Body of pancreas (tissue), 4 donors: ENCODE measurements around the gene SLC6A17. TPM values are rescaled to one million over a fixed set of nuclear protein-coding genes. Genes with fewer than 3 reads are reported as not detected.

ENCODE experiments used
- ATAC-seq: fragments of 150-250 bp; one replicate; pipeline ENCODE4 v1.9.1; 2016
- DNase-seq, 4 donors: peaks; one replicate each; pipeline ENCODE4 v3.0.0-alpha.2; 2019
- H3K27ac ChIP-seq, 4 donors: fragments of 200-600 bp; sonication (generic); 1 replicate in 3 of 4; 2 replicates in 1 of 4; pipeline versions ENCODE4 v1.5.1 to v1.6.1; 2016 to 2019; ENCODE audit warnings: mild to moderate bottlenecking in 1 of 4, mixed read lengths in 1 of 4, moderate library complexity in 1 of 4
- H3K27me3 ChIP-seq, 2 donors: fragments of 200-600 bp; sonication (generic); one replicate each; pipeline ENCODE4 v1.6.0; 2016; ENCODE audit warnings: mild to moderate bottlenecking in 1 of 2
- H3K36me3 ChIP-seq, 2 donors: fragments of 200-600 bp; sonication (generic); replicated peaks in 1 of 2; 2 replicates each; pipeline ENCODE4 v1.5.1; 2016; ENCODE audit warnings: low read depth in 2 of 2; ENCODE audit not compliant: insufficient read depth in 1 of 2
- H3K4me1 ChIP-seq: fragments of 200-600 bp; sonication (generic); one replicate; pipeline ENCODE4 v1.6.0; 2016
- H3K4me3 ChIP-seq, 2 donors: fragments of 200-600 bp; sonication (generic); 1 replicate in 1 of 2; 2 replicates in 1 of 2; pipeline ENCODE4 v1.5.1; 2016 to 2019
- H3K9me3 ChIP-seq, 3 donors: fragments of 200-600 bp; sonication (generic); 1 replicate in 2 of 3; 2 replicates in 1 of 3; pipeline ENCODE4 v1.5.1; 2016
- CTCF ChIP-seq, 7 experiments: fragments of 450-650 bp in 4 of 7; fragments of 200-600 bp in 3 of 7; sonication (generic) in 3 of 7; IDR thresholded peaks; one replicate each; pipeline ENCODE4 v1.5.1; 2016 to 2019; ENCODE audit warnings: antibody characterized with exemption in 7 of 7
- POLR2A ChIP-seq, 3 donors: fragments of 450-650 bp; IDR thresholded peaks; one replicate each; pipeline ENCODE4 v1.6.1; 2016; ENCODE audit warnings: antibody characterized with exemption in 3 of 3, mild to moderate bottlenecking in 2 of 3
- WGBS, 2 donors: methylation state at CpG; one replicate each; pipeline ENCODE4 v1.1.5; 2017; 5-methylcytosine and 5-hydroxymethylcytosine counted together
- intact Hi-C: fragments of 100-400 bp; cut with DNase I; formaldehyde crosslinking; loops from one replicate; pipeline ENCODE4 v1.15.1; 2023
- total RNA-seq, 2 donors: library from RNA; depleted of rRNA; stranded (reverse); fragments of >200 nt; gene quantifications; one replicate each; pipeline ENCODE4 v1.1.0, GENCODE V29; 2016

SLC6A17 gene
- total RNA-seq, 2 donors from 2014 or later: 0.52 to 0.99 TPM

DNA sequence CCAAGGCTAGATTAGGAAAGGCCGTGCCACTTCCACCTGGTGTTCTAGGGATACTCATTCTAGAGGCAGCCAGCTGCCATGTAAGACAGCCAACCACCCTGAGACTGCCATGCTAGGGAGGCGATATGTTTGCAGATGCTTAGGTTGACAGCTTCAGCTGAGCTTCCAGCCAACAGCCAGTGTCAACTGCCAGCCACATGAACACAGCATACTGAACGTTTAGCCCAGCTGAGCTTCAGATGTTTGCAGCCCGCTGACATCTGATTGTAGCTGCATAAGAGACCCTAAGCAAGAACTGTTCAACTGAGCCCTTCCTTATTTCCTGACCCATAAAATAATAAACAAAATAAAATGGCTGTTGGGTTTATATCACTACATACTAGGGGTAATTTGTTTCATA, 54.9 kb downstream of the SLC6A17 start:
- H3K4me3 ChIP-seq: no peak overlapping the region
- intact Hi-C loops: loop anchor here (5.0 kb wide), 2 partner anchors 42 to 107 kb away; no protein-coding TSS in a partner anchor
- no peaks in the 10 kb centered on the region for H3K27me3 ChIP-seq
- H3K27ac ChIP-seq: no peak overlapping the region
- WGBS, 2 donors: 69 to 72% methylated on average over 3 to 4 of the region's 4 CpGs
- TF ChIP-seq CTCF (IDR thresholded peaks at IDR 0.05) (no peak), POLR2A (IDR thresholded peaks at IDR 0.05) (no peak)
- H3K9me3 ChIP-seq: no peaks in the 10 kb centered on the region
- H3K4me1 ChIP-seq: peaks cover 33% of the 10 kb centered on the region
- no peaks in the 10 kb centered on the region for H3K36me3 ChIP-seq
- DNase-seq: no peak
- no peak for ATAC-seq

DNA sequence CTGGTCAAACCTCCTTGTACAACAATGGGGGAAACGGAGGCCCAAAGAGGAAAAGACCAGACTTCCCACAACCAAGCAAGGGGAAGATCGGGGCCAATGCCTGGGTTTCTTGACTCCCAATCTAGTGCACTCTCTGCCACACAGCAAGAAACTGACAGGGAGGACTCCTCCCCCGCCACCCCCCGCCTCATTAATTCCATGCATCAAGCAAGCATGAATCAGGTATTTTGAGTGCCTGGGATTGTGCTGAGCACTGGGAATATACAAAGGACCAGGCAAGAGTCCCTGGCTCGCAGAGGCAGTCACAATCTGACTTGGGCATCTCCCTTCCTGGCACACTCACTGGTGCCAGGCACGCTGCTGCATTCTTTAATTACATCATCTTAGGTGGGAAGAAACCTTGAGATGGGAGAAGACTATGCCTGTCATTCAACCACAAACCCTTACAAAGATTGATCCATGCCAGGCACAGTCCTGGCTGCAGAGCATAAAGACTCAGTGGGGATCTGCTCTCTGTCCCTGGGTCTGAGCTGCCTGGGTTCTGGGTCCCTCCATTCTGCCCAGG, 55.4 kb downstream of the SLC6A17 start:
- DNase-seq: no peak
- TF ChIP-seq CTCF (IDR thresholded peaks at IDR 0.05) (no peak), POLR2A (IDR thresholded peaks at IDR 0.05) (no peak)

DNA sequence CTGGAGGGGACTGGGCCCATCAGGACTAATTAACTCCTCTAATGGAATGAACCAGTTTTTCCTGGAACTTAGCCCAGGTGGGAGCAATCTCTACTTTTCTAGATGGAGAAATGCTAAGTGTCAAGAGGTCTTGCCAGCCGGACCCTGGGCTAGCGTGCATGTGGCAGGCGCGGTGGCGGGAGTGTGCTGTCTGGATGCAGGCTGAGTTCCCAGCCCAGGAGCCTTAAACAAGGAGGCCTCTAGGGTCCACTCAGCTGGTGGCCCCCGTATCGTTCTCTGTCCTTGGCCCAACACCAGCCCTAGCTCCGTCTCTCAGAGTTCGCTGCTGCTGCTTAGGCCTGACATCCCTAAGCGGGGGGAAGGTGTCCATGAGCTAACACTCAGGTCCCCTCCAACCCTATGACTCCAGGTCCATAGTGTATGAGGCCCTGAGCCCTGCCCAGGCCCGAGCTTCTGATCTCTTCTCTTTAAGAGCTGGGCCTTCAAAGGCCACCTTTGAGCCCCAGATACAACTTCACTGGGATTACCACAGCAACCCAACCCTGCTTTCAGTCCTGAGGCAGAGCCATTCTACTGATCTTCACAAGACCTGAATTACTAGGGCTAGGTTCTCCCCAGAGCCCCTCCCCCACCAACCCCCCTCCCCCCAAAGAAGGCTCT, 56.1 kb downstream of the SLC6A17 start:
- H3K9me3 ChIP-seq: no peaks in the 10 kb centered on the region

More for the DNA sequence above, 55.4 kb downstream of the SLC6A17 start:
- H3K27ac ChIP-seq: no peak overlapping the region
- H3K4me3 ChIP-seq: no peak overlapping the region
- intact Hi-C loops: loop anchor here (5.0 kb wide), 2 partner anchors 42 to 107 kb away; no protein-coding TSS in a partner anchor
- WGBS, 2 donors: 76 to 85% methylated on average over 4 to 6 of the region's 6 CpGs
- H3K36me3 ChIP-seq: no peaks in the 10 kb centered on the region
- H3K27me3 ChIP-seq: no peaks in the 10 kb centered on the region
- peaks cover 33% of the 10 kb centered on the region for H3K4me1 ChIP-seq
- no peak for ATAC-seq
- H3K9me3 ChIP-seq: no peaks in the 10 kb centered on the region

GRCh38 chr1:110207831-110208230, 57.5 kb downstream of the SLC6A17 start:
- WGBS, 2 donors: 25 to 50% methylated on average over 2 to 5 of the region's 5 CpGs
- no peak overlapping the region for H3K4me3 ChIP-seq
- no peaks in the 10 kb centered on the region for H3K9me3 ChIP-seq
- intact Hi-C loops: loop anchor here (5.0 kb wide), 2 partner anchors 39 to 104 kb away; no protein-coding TSS in a partner anchor
- no peaks in the 10 kb centered on the region for H3K27me3 ChIP-seq
- peaks cover 49% of the 10 kb centered on the region for H3K4me1 ChIP-seq
- TF ChIP-seq CTCF (IDR thresholded peaks at IDR 0.05) (peak; percentile 76 to 92 (median 88)), POLR2A (IDR thresholded peaks at IDR 0.05) (no peak)
- H3K27ac ChIP-seq: peak overlapping the region in 3 of 4 donors; percentile 88 to 94 (median 89)
- peak; percentile 72 to 82 (median 76) for DNase-seq
- no peaks in the 10 kb centered on the region for H3K36me3 ChIP-seq
- no peak for ATAC-seq

More for the DNA sequence above, 56.1 kb downstream of the SLC6A17 start:
- intact Hi-C loops: loop anchor here (5.0 kb wide), 2 partner anchors 41 to 106 kb away; no protein-coding TSS in a partner anchor
- DNase-seq (no peak), ATAC-seq (no peak)
- TF ChIP-seq POLR2A (IDR thresholded peaks at IDR 0.05) (no peak), CTCF (IDR thresholded peaks at IDR 0.05) (no peak)
- 89 to 91% methylated on average over 9 to 11 of the region's 11 CpGs for WGBS, 2 donors
- no peaks in the 10 kb centered on the region for H3K27me3 ChIP-seq
- no peak overlapping the region for H3K4me3 ChIP-seq
- no peaks in the 10 kb centered on the region for H3K36me3 ChIP-seq
- no peak overlapping the region for H3K27ac ChIP-seq
- peaks cover 35% of the 10 kb centered on the region for H3K4me1 ChIP-seq
